ENCODE data around the gene STK25.

The STK25 gene

DNA sequence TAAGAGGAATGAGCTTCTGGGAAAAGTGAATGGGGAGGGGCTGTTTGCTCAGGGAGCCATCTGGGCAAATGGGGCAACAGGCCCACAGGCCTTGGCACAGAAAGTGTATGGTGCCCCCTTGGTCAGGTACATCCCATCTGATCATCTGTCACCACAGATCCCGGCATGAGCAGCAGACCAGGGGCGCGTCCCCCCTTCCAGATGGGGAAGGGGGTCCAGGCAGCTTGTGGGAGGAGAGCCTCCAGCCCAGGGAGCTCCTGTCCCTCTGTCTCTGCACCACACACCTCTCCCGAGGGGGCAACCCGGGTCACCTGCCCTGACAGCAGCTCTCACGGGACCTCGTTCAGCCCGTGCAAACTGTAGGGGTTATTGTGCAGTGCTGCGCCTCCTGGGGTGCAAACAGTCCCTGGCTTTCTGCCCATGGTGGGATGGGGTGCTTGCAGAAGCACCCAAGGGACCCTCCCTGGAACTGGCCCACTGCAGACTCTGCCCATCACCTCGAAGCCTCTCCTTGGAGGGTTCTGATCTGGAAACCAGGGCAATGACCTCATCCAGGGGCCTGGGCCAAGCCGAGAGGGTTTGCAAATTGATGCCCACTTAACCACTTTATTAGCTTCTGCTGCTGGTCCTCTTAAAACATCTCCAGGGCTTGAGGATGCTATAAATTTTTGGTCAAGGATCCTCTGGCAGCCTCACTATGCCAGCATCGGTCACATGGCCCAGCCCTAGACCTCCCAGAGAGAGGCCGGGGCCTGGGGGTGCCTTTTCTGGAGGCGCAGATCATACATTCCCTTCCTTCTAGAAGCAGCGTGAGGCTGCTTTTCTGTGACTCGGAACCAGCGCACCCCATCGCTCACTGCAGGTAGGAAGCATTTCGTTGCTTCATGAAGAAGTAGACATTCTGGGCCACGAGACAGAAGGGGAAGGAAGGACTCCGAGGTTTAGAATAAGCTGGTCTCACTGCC is 42.5 kb upstream of the STK25 start:
- H3K36me3 ChIP-seq (ENCODE audit: control insufficient read depth in 2 of 2, insufficient read depth in 1 of 2, low read length in 2 of 2), result no peaks in the 10 kb centered on the region
- no peaks in the 10 kb centered on the region for H3K9me3 ChIP-seq (ENCODE audit: control insufficient read depth, insufficient read depth, low read depth, low read length)
- TF ChIP-seq ZBTB20 (tag by site-specific recombination; IDR thresholded peaks at IDR 0.05) (no peak), ZBTB48 (tag by site-specific recombination; IDR thresholded peaks at IDR 0.05) (no peak), ZNF423 (tag by site-specific recombination; IDR thresholded peaks at IDR 0.05) (peak; percentile 73), ZNF366 (tag by site-specific recombination; conservative IDR thresholded peaks at IDR 0.05) (no peak), ZNF843 (tag by site-specific recombination; IDR thresholded peaks at IDR 0.05) (no peak), ZNF768 (tag by site-specific recombination; IDR thresholded peaks at IDR 0.05) (no peak), ZNF600 (tag by site-specific recombination; IDR thresholded peaks at IDR 0.05) (0 out of 2 replicates have a peak, but pooled peaks have one; percentile 15), KLF1 (tag by site-specific recombination; IDR thresholded peaks at IDR 0.05) (no peak), OSR2 (tag by site-specific recombination; IDR thresholded peaks at IDR 0.05) (0 out of 2 replicates have a peak, but pooled peaks have one; percentile 64), ZNF223 (tag by site-specific recombination; IDR thresholded peaks at IDR 0.05) (peak; percentile 49; the same call in 1 of the 2 replicates), ZIC2 (tag by site-specific recombination; IDR thresholded peaks at IDR 0.05) (peak; percentile 31; the same call in 1 of the 2 replicates), GLIS1 (tag by site-specific recombination; IDR thresholded peaks at IDR 0.05) (peak; percentile 94)
- TF ChIP-seq, protein P1, sequence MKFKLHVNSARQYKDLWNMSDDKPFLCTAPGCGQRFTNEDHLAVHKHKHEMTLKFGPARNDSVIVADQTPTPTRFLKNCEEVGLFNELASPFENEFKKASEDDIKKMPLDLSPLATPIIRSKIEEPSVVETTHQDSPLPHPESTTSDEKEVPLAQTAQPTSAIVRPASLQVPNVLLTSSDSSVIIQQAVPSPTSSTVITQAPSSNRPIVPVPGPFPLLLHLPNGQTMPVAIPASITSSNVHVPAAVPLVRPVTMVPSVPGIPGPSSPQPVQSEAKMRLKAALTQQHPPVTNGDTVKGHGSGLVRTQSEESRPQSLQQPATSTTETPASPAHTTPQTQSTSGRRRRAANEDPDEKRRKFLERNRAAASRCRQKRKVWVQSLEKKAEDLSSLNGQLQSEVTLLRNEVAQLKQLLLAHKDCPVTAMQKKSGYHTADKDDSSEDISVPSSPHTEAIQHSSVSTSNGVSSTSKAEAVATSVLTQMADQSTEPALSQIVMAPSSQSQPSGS (tag by site-specific recombination; IDR thresholded peaks at IDR 0.05; ENCODE audit: low read depth), result peak; percentile 52; the same call in 1 of the 2 replicates
- TF ChIP-seq, protein P2, sequence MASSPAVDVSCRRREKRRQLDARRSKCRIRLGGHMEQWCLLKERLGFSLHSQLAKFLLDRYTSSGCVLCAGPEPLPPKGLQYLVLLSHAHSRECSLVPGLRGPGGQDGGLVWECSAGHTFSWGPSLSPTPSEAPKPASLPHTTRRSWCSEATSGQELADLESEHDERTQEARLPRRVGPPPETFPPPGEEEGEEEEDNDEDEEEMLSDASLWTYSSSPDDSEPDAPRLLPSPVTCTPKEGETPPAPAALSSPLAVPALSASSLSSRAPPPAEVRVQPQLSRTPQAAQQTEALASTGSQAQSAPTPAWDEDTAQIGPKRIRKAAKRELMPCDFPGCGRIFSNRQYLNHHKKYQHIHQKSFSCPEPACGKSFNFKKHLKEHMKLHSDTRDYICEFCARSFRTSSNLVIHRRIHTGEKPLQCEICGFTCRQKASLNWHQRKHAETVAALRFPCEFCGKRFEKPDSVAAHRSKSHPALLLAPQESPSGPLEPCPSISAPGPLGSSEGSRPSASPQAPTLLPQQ (tag by site-specific recombination; IDR thresholded peaks at IDR 0.05), result 0 out of 2 replicates have a peak, but pooled peaks have one; percentile 21
- no peak overlapping the region for H3K4me3 ChIP-seq (ENCODE audit: low read depth, low read length)
- ChIA-PET CTCF (interaction anchor here (1.0 kb wide), 1 partner anchor 328 kb away, joined by 4 read pairs; no protein-coding TSS in a partner anchor), POLR2A (interaction anchor here (0.5 kb wide), 1 partner anchor 147 kb away, joined by 3 read pairs; no protein-coding TSS in a partner anchor)
- no peak overlapping the region for H3K27ac ChIP-seq (ENCODE audit: extremely low read depth, low read depth, low read length)
- peaks cover 9% of the 10 kb centered on the region; the same call in 1 of the 2 replicates for H3K4me1 ChIP-seq (ENCODE audit: control insufficient read depth, insufficient read depth, low read length)

DNA sequence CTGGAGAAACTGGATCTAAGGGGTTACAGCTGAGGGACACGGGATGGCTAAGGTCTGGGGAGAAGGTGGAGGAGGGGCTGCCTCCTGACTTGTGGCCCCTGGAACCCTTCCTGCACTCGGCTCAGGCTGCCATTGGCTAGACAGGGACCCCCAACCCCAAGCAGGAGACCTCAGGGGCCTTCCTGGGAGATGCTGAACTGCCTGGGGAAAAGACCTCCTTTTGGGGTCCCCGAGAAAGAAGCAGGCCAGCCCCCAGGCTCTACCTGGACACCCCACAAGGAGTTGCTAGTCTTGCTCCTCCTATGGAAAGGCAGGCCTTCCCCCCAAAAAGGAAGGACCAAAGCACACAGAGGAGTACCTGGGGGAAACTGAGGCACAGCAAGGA is 40.1 kb upstream of the STK25 start:
- CTCF ChIA-PET, result interaction anchor here (0.7 kb wide), 1 partner anchor 19 kb away, joined by 3 read pairs; no protein-coding TSS in a partner anchor
- Histone ChIP-seq H3K9me3 (ENCODE audit: control insufficient read depth, insufficient read depth, low read depth, low read length) (no peaks in the 10 kb centered on the region), H3K4me3 (ENCODE audit: low read depth, low read length) (no peak overlapping the region), H3K36me3 (ENCODE audit: control insufficient read depth in 2 of 2, insufficient read depth in 1 of 2, low read length in 2 of 2) (no peaks in the 10 kb centered on the region), H3K4me1 (ENCODE audit: control insufficient read depth, insufficient read depth, low read length) (peaks cover 9% of the 10 kb centered on the region), H3K27ac (ENCODE audit: extremely low read depth, low read depth, low read length) (no peak overlapping the region)
- TF ChIP-seq MEIS1 (CRISPR knock-in tag; IDR thresholded peaks at IDR 0.05; ENCODE audit: borderline replicate concordance) (no peak), ZNF76 (tag by site-specific recombination; IDR thresholded peaks at IDR 0.05; ENCODE audit: borderline replicate concordance, low read depth) (no peak), ZNF768 (tag by site-specific recombination; IDR thresholded peaks at IDR 0.05) (no peak), ZNF248 (tag by site-specific recombination; IDR thresholded peaks at IDR 0.05) (no peak), ZBTB48 (tag by site-specific recombination; IDR thresholded peaks at IDR 0.05) (no peak), ZNF48 (tag by site-specific recombination; IDR thresholded peaks at IDR 0.05) (no peak), ZNF660 (tag by site-specific recombination; IDR thresholded peaks at IDR 0.05) (no peak), ZNF10 (tag by site-specific recombination; IDR thresholded peaks at IDR 0.05) (no peak), ZNF23 (tag by site-specific recombination; IDR thresholded peaks at IDR 0.05; ENCODE audit: borderline replicate concordance) (no peak), WT1 (tag by site-specific recombination; IDR thresholded peaks at IDR 0.05) (no peak)
- TF ChIP-seq, protein P1 (tag by site-specific recombination; IDR thresholded peaks at IDR 0.05; ENCODE audit: low read depth), result no peak
- POLR2A ChIA-PET, result no interaction called here
